IMR-90 (cell line): ENCODE results near the gene OTOL1. TPM values are rescaled to one million over a fixed set of nuclear protein-coding genes. Genes with fewer than 3 reads are reported as not detected.

Source experiments
- ATAC-seq: fragments of 200-7000 bp; cut with Tn5 transposase; 2 replicates; pipeline ENCODE4 v1.9.1; 2020; ENCODE audit warnings: low read depth, mild to moderate bottlenecking, moderate library complexity
- BruUV-seq: library from RNA; stranded (reverse); fragments of 400-500 nt; replicated peaks from 2 replicates; lab custom pipeline; 2021; lab: Mats Ljungman, UMichigan
- CTCF ChIA-PET: fragments of 300-600 bp; formaldehyde crosslinking; extraction: SDS; loops from one replicate; lab custom pipeline; 2021; ENCODE audit warnings: antibody characterized with exemption; lab: Yijun Ruan, JAX
- POLR2A ChIA-PET: fragments of 300-600 bp; sonication (Branson Sonifier 250); formaldehyde crosslinking; loops from one replicate; lab custom pipeline; 2022; ENCODE audit warnings: antibody characterized with exemption; ENCODE audit not compliant: unreplicated experiment; lab: Charles Lee
- DNase-seq: peaks from one replicate; pipeline ENCODE4 v3.0.0; 2013
- H2AFZ ChIP-seq: replicated peaks from 2 replicates; pipeline ENCODE3; 2013; ENCODE audit warnings: low read length, mild to moderate bottlenecking; ENCODE audit not compliant: poor library complexity
- H2AK5ac ChIP-seq: 2 replicates; pipeline ENCODE4 v1.6.1; 2013; ENCODE audit warnings: low read depth, low read length, inconsistent platforms
- H2AK9ac ChIP-seq: replicated peaks from 2 replicates; pipeline ENCODE3; 2013; ENCODE audit warnings: mild to moderate bottlenecking, low read depth, low read length, moderate library complexity; ENCODE audit not compliant: poor library complexity
- H2BK120ac ChIP-seq: 2 replicates; pipeline ENCODE4 v1.6.1; 2013; ENCODE audit warnings: low read depth, low read length, inconsistent platforms
- H2BK15ac ChIP-seq: 3 replicates; pipeline ENCODE4 v1.6.1; 2013; ENCODE audit warnings: low read depth, low read length, inconsistent platforms
- H2BK20ac ChIP-seq: 2 replicates; pipeline ENCODE4 v1.6.1; 2013; ENCODE audit warnings: low read depth, mild to moderate bottlenecking, inconsistent platforms, low read length, moderate library complexity
- H2BK5ac ChIP-seq: 2 replicates; pipeline ENCODE4 v1.6.1; 2013; ENCODE audit warnings: mild to moderate bottlenecking, low read depth, low read length, inconsistent platforms; ENCODE audit not compliant: poor library complexity, severe bottlenecking
- H3K14ac ChIP-seq: replicated peaks from 2 replicates; pipeline ENCODE4 v1.6.1; 2013; ENCODE audit warnings: low read depth, low read length, inconsistent platforms
- H3K18ac ChIP-seq: 2 replicates; pipeline ENCODE4 v1.6.1; 2013; ENCODE audit warnings: low read depth, low read length, control low read depth
- H3K23ac ChIP-seq: 2 replicates; pipeline ENCODE4 v1.6.1; 2013; ENCODE audit warnings: low read depth, low read length, inconsistent platforms
- H3K27ac ChIP-seq: 2 replicates; pipeline ENCODE4 v1.5.1; 2013; ENCODE audit warnings: mild to moderate bottlenecking, control low read depth, low read length; ENCODE audit not compliant: insufficient read depth
- H3K27me3 ChIP-seq: 2 replicates; pipeline ENCODE4 v1.6.1; 2013; ENCODE audit warnings: low read length; ENCODE audit not compliant: control insufficient read depth, insufficient read depth
- H3K36me3 ChIP-seq: 2 replicates; pipeline ENCODE4 v1.6.1; 2013; ENCODE audit warnings: low read length, mixed read lengths; ENCODE audit not compliant: control insufficient read depth, insufficient read depth
- H3K4ac ChIP-seq: 2 replicates; pipeline ENCODE4 v1.6.1; 2013; ENCODE audit warnings: low read depth, low read length, inconsistent platforms
- H3K4me1 ChIP-seq: 2 replicates; pipeline ENCODE4 v1.6.1; 2013; ENCODE audit warnings: low read length, mixed read lengths; ENCODE audit not compliant: control insufficient read depth, insufficient read depth
- H3K4me2 ChIP-seq: 2 replicates; pipeline ENCODE4 v1.6.1; 2013; ENCODE audit warnings: low read depth, mild to moderate bottlenecking, control low read depth, low read length, moderate library complexity
- H3K4me3 ChIP-seq: 2 replicates; pipeline ENCODE4 v1.5.1; 2013; ENCODE audit warnings: low read depth, mild to moderate bottlenecking, control low read depth, low read length, moderate library complexity; ENCODE audit not compliant: insufficient read depth
- H3K56ac ChIP-seq: 2 replicates; pipeline ENCODE4 v1.6.1; 2013; ENCODE audit warnings: low read length, inconsistent platforms; ENCODE audit not compliant: insufficient read depth; ENCODE audit errors: extremely low read depth
- H3K79me1 ChIP-seq, 2 experiments: 2 replicates each; pipeline ENCODE4 v1.6.1; 2013; ENCODE audit warnings: low read length in 2 of 2, inconsistent platforms in 1 of 2, low read depth in 1 of 2
- H3K9ac ChIP-seq: 2 replicates; pipeline ENCODE4 v1.6.1; 2013; ENCODE audit warnings: low read depth, low read length, control low read depth
- H3K9me1 ChIP-seq: 2 replicates; pipeline ENCODE4 v1.6.1; 2013; ENCODE audit warnings: low read length, inconsistent platforms; ENCODE audit not compliant: insufficient read depth
- H3K9me3 ChIP-seq: 2 replicates; pipeline ENCODE4 v1.6.1; 2013; ENCODE audit warnings: low read length; ENCODE audit not compliant: control insufficient read depth, insufficient read depth
- H4K20me1 ChIP-seq: 2 replicates; pipeline ENCODE4 v1.6.1; 2013; ENCODE audit warnings: low read length, inconsistent platforms; ENCODE audit not compliant: insufficient read depth
- H4K5ac ChIP-seq: 2 replicates; pipeline ENCODE4 v1.6.1; 2013; ENCODE audit warnings: mild to moderate bottlenecking, low read depth, low read length, control low read depth
- H4K8ac ChIP-seq, 2 experiments: 2 replicates each; pipeline ENCODE4 v1.6.1; 2013; ENCODE audit warnings: low read depth in 2 of 2, low read length in 2 of 2, control low read depth in 1 of 2, inconsistent platforms in 1 of 2
- H4K91ac ChIP-seq: 2 replicates; pipeline ENCODE4 v1.6.1; 2013; ENCODE audit warnings: low read depth, low read length, inconsistent platforms; ENCODE audit not compliant: insufficient read depth
- MAFK ChIP-seq: IDR thresholded peaks from 2 replicates; pipeline ENCODE4 v1.6.1; 2012; ENCODE audit warnings: low read depth, low read length, improper control_type of control experiment
- RFX5 ChIP-seq: IDR thresholded peaks from 2 replicates; pipeline ENCODE4 v1.8.0; 2012; ENCODE audit warnings: low read depth, mild to moderate bottlenecking, low read length, moderate library complexity
- WGBS, 2 experiments: methylation state at CpG; one replicate each; pipeline versions ENCODE4 v1.1.5 to v1.1.7; 2013; ENCODE audit warnings: missing lambda C conversion rate in 2 of 2; ENCODE audit not compliant: insufficient read length in 1 of 2; ENCODE audit errors: extremely low coverage in 2 of 2; 5-methylcytosine and 5-hydroxymethylcytosine counted together
- dilution Hi-C: fragments of 300-500 bp; cut with HindIII; formaldehyde crosslinking; loops from one replicate; pipeline ENCODE4 v1.14.3; 2018; ENCODE audit warnings: low sequenced_read_pairs; ENCODE audit not compliant: unreplicated experiment
- in situ Hi-C: fragments of 300-500 bp; cut with MboI; formaldehyde crosslinking; loops from 3 replicates; pipeline ENCODE4 v1.14.3; 2019; ENCODE audit warnings: low sequenced_read_pairs, inconsistent platforms, mixed read lengths
- intact Hi-C: fragments of 100-400 bp; cut with micrococcal nuclease; formaldehyde crosslinking; loops from 2 replicates; pipeline ENCODE4 v1.10.0; 2022
- polyA plus RNA-seq, 3 experiments: library from polyadenylated mRNA; depleted of rRNA; stranded (reverse); fragments of >200 nt; gene quantifications; 2 replicates each; pipeline ENCODE4 v1.2.3, GENCODE V29; 2012; ENCODE audit warnings: low replicate concordance in 1 of 3
- total RNA-seq: library from RNA; depleted of rRNA; stranded (reverse); fragments of >200 nt; gene quantifications from 2 replicates; pipeline ENCODE4 v1.2.3, GENCODE V29; 2012

The OTOL1 gene
- total and polyA plus RNA-seq, 2 of the 4 experiments (the other 2 are of a cell fraction) = not detected

DNA sequence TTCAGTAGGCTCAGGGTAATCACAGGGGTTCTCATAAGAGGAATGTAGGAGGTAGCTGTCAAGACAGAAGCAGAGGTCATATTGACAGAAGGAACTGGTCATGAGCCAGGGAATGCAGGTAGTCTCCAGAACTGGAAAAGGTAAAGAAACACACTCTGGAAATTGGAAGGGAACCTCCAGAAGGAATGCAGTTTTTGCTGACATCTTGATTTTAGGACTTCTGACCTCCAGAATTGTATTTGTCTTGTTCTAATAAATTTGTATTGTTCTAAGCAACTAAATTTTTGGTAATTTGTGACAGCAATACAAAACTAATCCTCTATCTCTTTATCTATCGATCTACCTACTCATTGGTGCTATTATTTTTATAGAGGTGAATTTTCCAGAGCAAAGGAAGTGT, 49.2 kb downstream of the OTOL1 start:
- no peak overlapping the region for H3K9ac ChIP-seq
- no peak overlapping the region for H3K14ac ChIP-seq
- H2BK20ac ChIP-seq = no peak overlapping the region
- H3K4me2 ChIP-seq = no peak overlapping the region
- BruUV-seq = no TSS peak
- H4K20me1 ChIP-seq = no peaks in the 10 kb centered on the region
- ChIA-PET CTCF (no interaction called here), POLR2A (no interaction called here)
- TF ChIP-seq MAFK = peak; percentile 70
- TF ChIP-seq RFX5 = no peak
- H3K9me1 ChIP-seq = no peaks in the 10 kb centered on the region
- H3K4ac ChIP-seq = no peak overlapping the region
- no peaks in the 10 kb centered on the region for H3K79me1 ChIP-seq
- no peak overlapping the region for H3K23ac ChIP-seq
- dilution Hi-C loops = no loop called here
- H3K27me3 ChIP-seq = no peaks in the 10 kb centered on the region
- H3K36me3 ChIP-seq = no peaks in the 10 kb centered on the region
- no peak overlapping the region for H2BK15ac ChIP-seq
- no peak overlapping the region for H4K91ac ChIP-seq
- H3K4me3 ChIP-seq = no peak overlapping the region
- H3K9me3 ChIP-seq = no peaks in the 10 kb centered on the region
- H2AK9ac ChIP-seq = no peak overlapping the region
- H4K8ac ChIP-seq = no peak overlapping the region
- H3K27ac ChIP-seq = no peak overlapping the region
- no peak overlapping the region for H3K18ac ChIP-seq
- ATAC-seq (no peak), DNase-seq (no peak)
- no peak overlapping the region for H2BK120ac ChIP-seq
- no peak overlapping the region for H3K56ac ChIP-seq
- WGBS, 2 experiments = no CpG with 5 or more reads among the region's 1 CpG
- no peak overlapping the region for H2AFZ ChIP-seq
- in situ Hi-C loops = no loop called here
- no peak overlapping the region for H2BK5ac ChIP-seq
- no peaks in the 10 kb centered on the region for H3K4me1 ChIP-seq
- intact Hi-C loops = no loop called here
- no peak overlapping the region for H4K5ac ChIP-seq
- H2AK5ac ChIP-seq = no peak overlapping the region
